Activated naive CD4-positive, alpha-beta T cell treated with anti-CD3 and anti-CD28 coated beads, Interleukin-2, amount 50 U/mL, for 16 hours (primary cell): ENCODE data around the gene CR1.
"Not testable (repeated sequence)": the region's sequence is repeated elsewhere in the genome, so short reads cannot be mapped to it uniquely, and the experiment has no call there.

Experiments
- DNase-seq: peaks from one replicate; pipeline ENCODE4 v3.0.0-alpha.2; 2020

Gene CR1

DNA sequence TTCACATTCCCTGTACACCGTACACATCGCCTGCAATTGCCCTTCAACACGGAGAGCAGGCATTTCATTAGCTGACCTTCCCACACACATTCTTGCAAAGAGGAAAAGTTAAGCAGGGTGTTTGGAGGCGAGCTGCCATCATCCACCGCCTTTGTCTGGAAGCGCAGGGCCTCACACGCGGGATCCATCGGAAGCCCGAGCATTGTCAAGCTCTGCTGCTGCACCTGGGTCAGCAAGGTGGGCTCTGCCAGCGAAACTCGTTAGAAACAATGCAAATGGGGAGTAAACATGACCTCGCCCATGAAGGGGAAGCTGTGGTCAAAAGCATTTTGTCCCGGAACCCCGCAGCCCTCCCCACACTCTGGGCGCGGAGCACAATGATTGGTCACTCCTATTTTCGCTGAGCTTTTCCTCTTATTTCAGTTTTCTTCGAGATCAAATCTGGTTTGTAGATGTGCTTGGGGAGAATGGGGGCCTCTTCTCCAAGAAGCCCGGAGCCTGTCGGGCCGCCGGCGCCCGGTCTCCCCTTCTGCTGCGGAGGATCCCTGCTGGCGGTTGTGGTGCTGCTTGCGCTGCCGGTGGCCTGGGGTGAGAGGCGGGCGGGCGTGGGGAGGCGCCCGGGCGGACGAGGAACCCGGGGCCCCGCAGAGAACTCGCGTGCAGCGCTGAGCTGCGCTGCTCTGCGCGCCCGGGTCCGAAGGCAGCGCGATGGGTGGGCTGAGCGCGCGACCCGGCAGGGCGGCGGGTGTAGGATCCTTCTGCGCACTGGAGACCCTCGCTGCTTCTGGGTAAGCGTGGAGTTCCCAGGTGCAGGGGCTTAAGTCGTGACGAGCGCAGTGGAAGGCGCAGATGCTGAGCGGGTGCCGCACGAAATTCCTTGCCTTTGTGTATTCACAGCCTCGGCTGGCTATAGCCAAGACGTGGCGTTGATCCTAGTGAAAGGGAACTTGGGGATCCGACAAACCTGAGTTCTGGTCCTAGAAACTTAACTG, at the start of gene CR1:
TSS of gene CR1 (plus strand) at position 357 of the 992 bp plus-strand sequence. CDS start at position 468, 111 bp downstream.
- peak; percentile 44 for DNase-seq

DNA sequence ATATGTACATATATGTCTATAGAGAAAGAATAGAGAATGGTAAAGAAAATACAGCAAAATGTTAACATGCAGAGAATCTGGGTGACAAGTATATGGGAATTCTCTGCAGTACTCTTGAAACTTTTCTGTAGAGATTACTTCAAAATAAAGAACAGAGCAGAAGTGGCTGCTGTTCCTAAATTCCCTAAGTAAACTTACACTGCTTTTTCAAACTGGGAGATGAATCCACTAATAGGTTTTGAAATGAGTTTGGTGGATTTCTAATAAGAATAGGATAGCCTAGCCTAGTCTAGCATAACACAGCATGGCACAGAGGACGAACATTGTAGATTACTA, 42.3 kb upstream of the CR1 start:
- DNase-seq, result no peak

DNA sequence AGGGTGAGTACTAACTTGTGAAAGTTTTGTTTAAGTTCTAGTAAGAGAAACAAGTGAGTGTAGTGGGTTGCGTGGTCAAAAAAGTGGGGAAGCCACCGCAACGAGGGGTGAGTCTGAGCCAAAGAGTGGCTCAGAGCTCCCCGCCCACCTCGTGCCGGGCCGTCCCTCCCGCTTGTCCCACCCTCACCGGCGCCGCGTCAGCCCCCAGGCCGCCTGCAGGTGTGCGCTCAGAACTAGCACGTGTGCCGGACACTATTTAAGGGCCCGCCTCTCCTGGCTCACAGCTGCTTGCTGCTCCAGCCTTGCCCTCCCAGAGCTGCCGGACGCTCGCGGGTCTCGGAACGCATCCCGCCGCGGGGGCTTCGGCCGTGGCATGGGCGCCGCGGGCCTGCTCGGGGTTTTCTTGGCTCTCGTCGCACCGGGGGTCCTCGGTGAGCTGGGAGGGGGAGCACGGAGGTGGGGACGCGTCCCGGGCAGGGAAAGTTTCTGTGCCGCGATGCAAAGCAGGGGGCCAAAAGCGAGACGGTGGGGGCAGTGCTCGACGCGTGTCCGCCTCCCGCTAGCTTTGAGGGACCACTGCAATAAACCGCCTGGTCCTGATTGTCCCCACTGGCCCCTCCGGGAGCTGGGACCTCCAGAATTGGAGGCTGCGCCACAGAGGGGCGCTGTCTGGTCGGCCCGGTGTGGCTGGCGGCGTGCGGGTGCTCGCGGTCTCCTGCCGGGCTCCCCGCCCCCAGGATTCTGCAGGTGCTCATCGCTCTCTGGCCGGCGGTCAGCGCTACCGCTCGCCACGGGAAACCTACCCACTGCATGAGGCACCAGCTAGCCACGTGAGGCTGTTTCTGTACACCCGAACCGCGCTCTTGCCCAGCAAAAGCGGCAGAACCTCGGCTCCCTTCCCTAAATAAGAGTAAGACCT, 41.7 kb upstream of the CR1 start, which contains the start of gene CR2:
TSS of gene CR2 (plus strand) at position 283 of the 919 bp plus-strand sequence. CDS start at position 374, 91 bp downstream.
- peak; percentile 68 for DNase-seq

- no peak for DNase-seq
These were observed 40.7 kb upstream of the CR1 start for GRCh38 chr1:207455183-207455754.

DNA sequence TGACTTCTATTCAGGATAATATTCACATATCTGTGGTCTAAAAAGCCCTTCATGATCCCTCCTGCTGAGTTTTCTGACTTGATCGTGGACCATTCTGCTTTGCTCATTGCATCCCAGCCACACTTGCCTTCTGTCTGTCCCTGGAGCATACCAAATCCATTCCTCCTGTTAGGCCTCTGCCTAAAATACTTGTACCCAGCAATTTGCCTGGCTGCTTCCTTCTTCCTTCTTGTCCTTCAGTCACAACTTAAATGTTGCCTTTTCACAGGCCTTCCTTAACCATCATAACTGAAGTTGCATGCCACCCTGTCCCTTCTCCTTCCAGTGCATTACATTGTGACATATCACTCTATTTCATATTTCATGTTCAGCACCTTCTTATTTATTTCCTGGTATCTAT, 37.5 kb upstream of the CR1 start:
- DNase-seq, result no peak

- DNase-seq, result no peak
These were observed 36.9 kb upstream of the CR1 start for GRCh38 chr1:207459008-207459407.

- DNase-seq, result no peak
These were observed 34.3 kb upstream of the CR1 start for GRCh38 chr1:207461649-207462048.

GRCh38 chr1:207462535-207462934, 33.4 kb upstream of the CR1 start:
- no peak for DNase-seq

DNA sequence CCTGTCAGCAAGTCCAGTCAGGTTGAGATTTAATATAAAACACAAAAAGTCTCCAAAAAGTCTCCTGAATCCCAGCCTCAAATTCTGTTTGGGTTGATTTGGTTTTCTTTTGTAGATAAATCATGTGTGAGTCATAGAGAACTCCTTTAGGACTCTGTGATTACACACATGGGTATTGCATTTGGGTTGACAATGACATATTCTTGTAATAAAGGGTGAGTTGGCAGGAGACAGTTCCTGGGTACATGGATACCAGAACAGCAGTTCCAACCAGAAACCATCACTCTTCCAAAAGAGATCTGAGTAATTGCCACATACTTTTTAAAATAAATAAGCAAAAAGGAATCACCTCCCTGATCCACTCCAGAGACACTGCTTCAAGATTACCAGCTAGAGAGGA, 32.9 kb upstream of the CR1 start:
- DNase-seq, result no peak

DNA sequence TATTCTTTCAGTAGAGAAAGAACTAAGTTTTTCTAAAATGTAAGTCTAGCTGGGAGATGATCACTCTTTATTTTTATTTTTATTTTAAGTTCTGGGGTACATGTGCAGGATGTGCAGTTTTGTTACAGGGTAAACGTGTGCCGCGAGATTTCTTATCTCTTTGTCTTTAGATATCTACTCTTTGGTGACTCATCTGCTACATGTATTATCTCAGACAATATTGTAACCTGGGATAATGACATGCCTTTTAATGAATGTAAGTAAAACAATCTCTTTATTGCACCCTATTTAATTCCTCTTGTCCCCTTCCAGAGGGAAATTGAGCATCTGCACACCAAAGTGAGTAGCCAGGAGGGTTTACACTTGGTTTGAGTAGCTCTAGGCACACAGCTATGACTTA, 32.4 kb upstream of the CR1 start:
- no peak for DNase-seq

DNA sequence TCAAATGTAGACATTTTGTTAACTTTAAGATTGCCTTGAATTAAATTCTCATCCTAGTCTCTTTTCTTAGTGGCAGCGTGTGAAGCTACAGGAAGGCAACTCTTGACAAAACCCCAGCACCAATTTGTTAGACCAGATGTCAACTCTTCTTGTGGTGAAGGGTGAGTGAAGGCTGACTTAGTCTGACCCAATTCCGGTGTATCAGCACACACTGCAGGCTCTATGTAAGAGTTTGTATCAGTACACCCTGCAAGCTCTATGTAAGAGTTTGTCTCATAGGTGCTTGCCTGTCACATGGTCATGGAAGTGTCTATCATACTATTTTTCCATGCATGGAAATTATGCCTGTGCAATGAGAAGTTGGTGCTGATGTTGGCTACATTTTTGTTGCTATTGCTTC, 25.0 kb upstream of the CR1 start:
- no peak for DNase-seq

GRCh38 chr1:207474210-207474609, 21.7 kb upstream of the CR1 start:
- no peak for DNase-seq

DNA sequence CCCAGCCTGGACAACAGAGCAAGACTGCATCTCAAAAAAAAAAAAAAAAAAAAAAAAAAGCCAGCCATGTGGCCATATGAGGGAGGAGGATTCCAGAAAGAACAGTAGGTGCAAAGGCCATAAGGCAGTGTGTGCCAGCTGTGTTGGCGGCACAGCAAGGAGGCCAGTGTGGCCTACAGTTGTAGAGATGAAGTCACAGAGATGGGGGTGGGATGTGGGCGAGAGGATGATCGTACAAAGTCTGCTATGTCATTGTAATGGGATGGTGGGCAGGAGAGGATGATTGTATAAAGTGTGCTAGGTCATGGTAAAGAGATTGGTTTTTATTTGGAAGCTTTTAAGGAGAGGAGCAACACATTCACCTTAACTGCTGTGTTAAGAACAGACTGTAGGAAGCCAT, 9.8 kb upstream of the CR1 start:
- DNase-seq, result no peak

DNA sequence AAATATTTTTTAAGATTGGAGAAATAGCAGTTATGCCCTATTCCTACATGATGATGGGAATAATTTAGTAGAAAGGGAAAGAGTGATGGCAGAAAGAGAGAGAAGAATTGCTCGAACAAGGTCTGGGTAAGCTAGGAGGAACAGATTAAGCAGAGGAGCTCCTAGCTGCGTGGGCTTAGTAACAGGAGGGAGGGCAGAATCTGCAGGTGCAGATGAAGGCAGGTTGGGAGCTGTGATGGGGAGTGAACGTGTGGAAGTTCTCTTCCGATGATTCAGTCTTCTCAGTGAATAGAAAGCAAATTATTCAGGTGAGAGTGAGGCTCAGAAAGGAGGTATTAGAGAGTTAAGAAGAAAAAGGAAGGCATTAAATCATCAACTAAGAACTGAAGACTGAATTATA, 8.3 kb upstream of the CR1 start:
- no peak for DNase-seq

DNA sequence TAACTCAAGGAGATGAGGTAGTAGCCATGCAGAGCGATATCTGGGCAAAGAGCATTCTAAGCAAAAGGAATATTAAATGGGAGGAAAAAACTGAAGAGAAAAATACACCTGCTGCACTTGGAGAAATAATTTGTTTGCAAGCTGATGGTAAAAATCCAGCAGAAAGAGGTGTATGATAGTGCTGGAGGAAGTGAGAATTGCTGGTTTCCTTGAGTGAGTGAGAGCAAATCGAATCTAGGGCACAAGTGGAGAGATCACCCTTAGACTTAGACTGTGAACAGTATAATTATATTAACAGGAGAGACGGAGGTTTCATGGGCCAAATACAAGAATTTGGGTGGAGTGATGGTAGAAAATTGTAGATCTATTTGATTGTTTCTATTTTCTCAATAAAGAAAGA, 2.7 kb upstream of the CR1 start:
- DNase-seq, result no peak

DNA sequence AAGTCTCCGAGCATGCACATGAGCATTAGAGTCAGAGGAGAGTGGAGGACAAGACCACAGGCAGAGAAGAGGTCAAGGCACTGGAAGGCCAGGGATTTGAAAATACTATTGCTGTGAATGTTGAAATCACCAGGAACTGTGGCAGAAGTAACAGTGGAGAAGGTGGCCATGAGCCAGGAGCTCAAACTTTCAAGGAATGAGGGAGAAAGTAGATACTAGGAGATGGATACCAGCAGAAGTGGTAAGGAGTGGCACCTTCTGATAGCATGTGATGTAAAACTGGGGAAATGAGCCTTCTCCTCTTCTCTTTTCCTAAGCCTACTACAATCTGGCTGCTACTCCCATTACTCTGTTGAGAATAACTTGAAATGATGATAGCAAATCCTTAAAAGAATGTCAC, 1.8 kb upstream of the CR1 start:
- no peak for DNase-seq

DNA sequence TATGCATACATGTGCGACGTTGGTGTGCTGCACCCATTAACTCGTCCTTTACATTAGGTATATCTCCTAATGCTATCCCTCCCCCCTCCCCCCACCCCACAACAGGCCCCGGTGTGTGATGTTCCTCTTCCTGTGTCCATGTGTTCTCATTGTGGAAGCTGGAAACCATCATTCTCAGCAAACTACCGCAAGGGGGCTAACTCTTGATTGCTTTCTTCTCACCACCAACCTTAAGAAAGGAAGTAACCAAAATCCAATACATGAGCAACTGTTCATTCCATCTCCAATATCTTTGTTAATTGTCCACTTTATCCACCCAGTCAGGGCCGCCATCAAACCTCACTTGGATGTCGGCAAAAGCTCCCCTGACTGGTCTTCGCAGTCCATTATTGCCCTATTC, 676 bp upstream of the CR1 start:
- not testable (repeated sequence) for DNase-seq

DNA sequence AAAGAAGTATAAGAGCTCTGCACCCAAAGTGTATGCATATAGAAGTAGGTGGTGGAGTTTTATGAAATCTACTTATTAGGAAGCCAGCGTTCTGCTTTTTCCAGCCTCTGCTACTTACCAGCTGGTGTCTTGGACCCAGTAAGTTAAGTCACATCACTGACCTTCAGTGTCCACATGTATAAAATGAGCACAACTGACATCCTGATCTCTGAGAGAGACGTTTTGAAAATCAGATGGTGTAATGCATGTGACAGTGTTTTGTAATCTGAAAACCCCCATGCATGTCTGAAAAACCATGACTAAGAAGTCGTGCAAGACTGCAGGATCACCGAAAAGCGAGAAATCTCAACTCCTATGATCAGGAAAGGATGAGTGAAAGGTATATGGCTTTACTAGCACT, 2.0 kb downstream of the CR1 start:
- no peak for DNase-seq

- DNase-seq, result peak; percentile 69
These were observed 3.6 kb downstream of the CR1 start for GRCh38 chr1:207499573-207499972.

GRCh38 chr1:207500306-207500705, 4.3 kb downstream of the CR1 start:
- no peak for DNase-seq

GRCh38 chr1:207501071-207501470, 5.1 kb downstream of the CR1 start:
- no peak for DNase-seq

DNA sequence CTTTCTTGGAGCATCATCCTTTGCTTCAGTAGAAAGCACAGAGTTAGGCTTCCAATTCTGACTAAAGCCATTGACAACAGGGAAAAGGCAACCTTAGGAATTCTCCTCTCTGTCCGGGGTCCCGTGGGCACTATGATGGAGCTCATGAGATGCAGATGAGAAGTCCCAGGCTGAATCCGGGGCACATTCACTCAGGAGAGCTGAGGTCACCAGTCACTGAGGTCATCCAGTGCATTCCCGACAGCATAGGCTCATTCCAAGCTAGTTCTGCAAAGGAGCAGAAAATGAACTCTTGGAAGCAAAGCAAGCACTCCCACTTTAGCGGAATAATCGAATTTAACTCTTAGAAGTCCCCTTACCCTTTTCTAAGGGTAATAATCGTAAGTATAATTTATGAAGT, 6.8 kb downstream of the CR1 start:
- no peak for DNase-seq

- no peak for DNase-seq
These were observed 8.0 kb downstream of the CR1 start for GRCh38 chr1:207503950-207504349.
